ENCODE data around the gene NEXMIF. TPM values are rescaled to one million over a fixed set of nuclear protein-coding genes. Genes with fewer than 3 reads are reported as not detected.
"Not testable (repeated sequence)": the region's sequence is repeated elsewhere in the genome, so short reads cannot be mapped to it uniquely, and the experiment has no call there.

Gene NEXMIF
- total and polyA plus RNA-seq, 9 donors, result 0.13 to 3.1 (median 1.8) TPM

GRCh38 chrX:74865725-74866124, 59.5 kb downstream of the NEXMIF start:
- intact Hi-C loops (cut with DNase I), result no loop called here
- WGBS, 3 donors, result 91 to 95% (median 93%) methylated on average over 4 of the region's 4 CpGs
- H3K4me3 ChIP-seq, result no peak overlapping the region
- no peaks in the 10 kb centered on the region for H3K27me3 ChIP-seq
- H3K27ac ChIP-seq, result no peak overlapping the region
- no peaks in the 10 kb centered on the region for H3K9me3 ChIP-seq
- H3K4me1 ChIP-seq (ENCODE audit: insufficient read depth), result no peaks in the 10 kb centered on the region
- DNase-seq, result no peak
- H3K36me3 ChIP-seq, result no peaks in the 10 kb centered on the region
- TF ChIP-seq POLR2A (IDR thresholded peaks at IDR 0.05) (no peak), EP300 (IDR thresholded peaks at IDR 0.05) (no peak)
- TF ChIP-seq, protein P1, sequence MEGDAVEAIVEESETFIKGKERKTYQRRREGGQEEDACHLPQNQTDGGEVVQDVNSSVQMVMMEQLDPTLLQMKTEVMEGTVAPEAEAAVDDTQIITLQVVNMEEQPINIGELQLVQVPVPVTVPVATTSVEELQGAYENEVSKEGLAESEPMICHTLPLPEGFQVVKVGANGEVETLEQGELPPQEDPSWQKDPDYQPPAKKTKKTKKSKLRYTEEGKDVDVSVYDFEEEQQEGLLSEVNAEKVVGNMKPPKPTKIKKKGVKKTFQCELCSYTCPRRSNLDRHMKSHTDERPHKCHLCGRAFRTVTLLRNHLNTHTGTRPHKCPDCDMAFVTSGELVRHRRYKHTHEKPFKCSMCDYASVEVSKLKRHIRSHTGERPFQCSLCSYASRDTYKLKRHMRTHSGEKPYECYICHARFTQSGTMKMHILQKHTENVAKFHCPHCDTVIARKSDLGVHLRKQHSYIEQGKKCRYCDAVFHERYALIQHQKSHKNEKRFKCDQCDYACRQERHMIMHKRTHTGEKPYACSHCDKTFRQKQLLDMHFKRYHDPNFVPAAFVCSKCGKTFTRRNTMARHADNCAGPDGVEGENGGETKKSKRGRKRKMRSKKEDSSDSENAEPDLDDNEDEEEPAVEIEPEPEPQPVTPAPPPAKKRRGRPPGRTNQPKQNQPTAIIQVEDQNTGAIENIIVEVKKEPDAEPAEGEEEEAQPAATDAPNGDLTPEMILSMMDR (IDR thresholded peaks at IDR 0.05), result no peak

GRCh38 chrX:74853255-74853654, 72.0 kb downstream of the NEXMIF start:
- intact Hi-C loops (cut with DNase I), result no loop called here
- Histone ChIP-seq H3K27ac (no peak overlapping the region), H3K9me3 (peaks cover 0 to 4% of the 10 kb centered on the region in 2 donors), H3K4me3 (no peak overlapping the region), H3K36me3 (no peaks in the 10 kb centered on the region), H3K4me1 (ENCODE audit: insufficient read depth) (no peaks in the 10 kb centered on the region), H3K27me3 (no peaks in the 10 kb centered on the region)
- WGBS, 3 donors, result 47 to 61% (median 51%) methylated on average over 2 of the region's 2 CpGs
- no peak for DNase-seq
- TF ChIP-seq, protein P1 (IDR thresholded peaks at IDR 0.05), result no peak
- TF ChIP-seq POLR2A (IDR thresholded peaks at IDR 0.05), result no peak
- TF ChIP-seq EP300 (IDR thresholded peaks at IDR 0.05), result no peak

DNA sequence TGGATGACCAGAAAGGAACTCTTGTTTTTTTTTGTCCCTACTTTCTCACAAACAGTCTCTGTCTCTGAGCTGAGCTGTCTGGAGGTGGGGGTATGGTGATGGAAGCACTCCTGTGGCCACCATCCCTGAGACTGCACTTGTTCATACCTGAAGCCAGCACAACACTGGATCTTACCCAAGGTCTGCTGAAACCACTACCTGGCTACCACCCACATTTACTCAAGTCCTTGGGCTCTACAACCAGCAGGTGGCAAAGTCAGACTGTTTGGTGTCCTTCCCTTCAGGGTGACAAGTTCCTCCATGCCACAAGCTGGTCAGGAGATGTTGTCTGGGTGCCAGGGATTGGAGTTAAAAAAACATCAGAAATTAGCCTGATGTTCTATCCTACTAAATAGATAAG, 89.7 kb downstream of the NEXMIF start:
- DNase-seq, result no peak
- Histone ChIP-seq H3K4me1 (ENCODE audit: insufficient read depth) (no peaks in the 10 kb centered on the region), H3K9me3 (no peaks in the 10 kb centered on the region), H3K4me3 (no peak overlapping the region), H3K27ac (no peak overlapping the region), H3K36me3 (no peaks in the 10 kb centered on the region), H3K27me3 (no peaks in the 10 kb centered on the region)
- TF ChIP-seq POLR2A (IDR thresholded peaks at IDR 0.05) (no peak), EP300 (IDR thresholded peaks at IDR 0.05) (no peak)
- TF ChIP-seq, protein P1 (IDR thresholded peaks at IDR 0.05), result no peak
- intact Hi-C loops (cut with DNase I), result no loop called here

- DNase-seq; H3K27me3 ChIP-seq; intact Hi-C loops (cut with DNase I); H3K4me3 ChIP-seq; H3K9me3 ChIP-seq; H3K27ac ChIP-seq; H3K36me3 ChIP-seq; H3K4me1 ChIP-seq (ENCODE audit: insufficient read depth): not testable (repeated sequence)
- 89 to 95% (median 93%) methylated on average over 2 of the region's 2 CpGs for WGBS, 3 donors
Measured at GRCh38 chrX:74819797-74820196, 105.5 kb downstream of the NEXMIF start.

GRCh38 chrX:74814681-74815080, 110.6 kb downstream of the NEXMIF start:
- no peaks in the 10 kb centered on the region for H3K27me3 ChIP-seq
- intact Hi-C loops (cut with DNase I), result no loop called here

More at GRCh38 chrX:74814681-74815080, 110.6 kb downstream of the NEXMIF start:
- no peak overlapping the region for H3K4me3 ChIP-seq
- H3K27ac ChIP-seq, result no peak overlapping the region
- no peaks in the 10 kb centered on the region for H3K9me3 ChIP-seq
- no peaks in the 10 kb centered on the region for H3K4me1 ChIP-seq (ENCODE audit: insufficient read depth)
- no peak for DNase-seq
- H3K36me3 ChIP-seq, result no peaks in the 10 kb centered on the region
- TF ChIP-seq, protein P1 (IDR thresholded peaks at IDR 0.05), result no peak
- TF ChIP-seq POLR2A (IDR thresholded peaks at IDR 0.05) (no peak), EP300 (IDR thresholded peaks at IDR 0.05) (no peak)

All from ovary (tissue), 9 donors.